B cell (primary cell): Measurements from ENCODE around the gene CHCHD6. TPM values are rescaled to one million over a fixed set of nuclear protein-coding genes. Genes with fewer than 3 reads are reported as not detected.

ENCODE experiments used
- ATAC-seq: fragments of 200-7000 bp; cut with Tn5 transposase; one replicate; pipeline ENCODE4 v1.10.0; 2021; ENCODE audit warnings: low read depth, mild to moderate bottlenecking, moderate number of reproducible peaks, moderate library complexity
- CTCF ChIA-PET: fragments of 350-600 bp; sonication (Branson Sonifier 250); formaldehyde crosslinking; loops from one replicate; lab custom pipeline; 2021; ENCODE audit warnings: antibody characterized with exemption, inconsistent platforms; lab: Charles Lee
- POLR2A ChIA-PET: fragments of 350-600 bp; sonication (Branson Sonifier 250); formaldehyde crosslinking; loops from one replicate; lab custom pipeline; 2021; ENCODE audit warnings: antibody characterized with exemption; lab: Charles Lee
- DNase-seq: peaks from one replicate; pipeline ENCODE4 v3.0.0; 2013
- H2AFZ ChIP-seq: 2 replicates; pipeline ENCODE4 v1.6.1; 2012; ENCODE audit warnings: mild to moderate bottlenecking, low read depth, low read length; ENCODE audit not compliant: insufficient read depth, poor library complexity, severe bottlenecking
- H3K27ac ChIP-seq, 2 donors: 1 replicate in 1 of 2; 2 replicates in 1 of 2; pipeline ENCODE4 v1.5.1; 2012 to 2013; ENCODE audit warnings: low read length in 2 of 2, mild to moderate bottlenecking in 2 of 2, moderate library complexity in 1 of 2
- H3K27me3 ChIP-seq, 4 experiments: fragments of 200-600 bp in 1 of 4; sonication (generic) in 1 of 4; replicated peaks in 1 of 4; 1 replicate in 2 of 4; 2 replicates in 2 of 4; pipeline versions ENCODE4 v1.6.1 to v1.7.0; 2013 to 2016; ENCODE audit warnings: low read length in 3 of 4, mild to moderate bottlenecking in 2 of 4, mixed read lengths in 1 of 4, moderate library complexity in 1 of 4; ENCODE audit not compliant: insufficient read depth in 4 of 4, control insufficient read depth in 3 of 4; ENCODE audit errors: control extremely low read depth in 1 of 4
- H3K36me3 ChIP-seq, 2 experiments: replicated peaks in 1 of 2; 1 replicate in 1 of 2; 2 replicates in 1 of 2; pipeline versions ENCODE4 v1.6.1 to v1.7.1; 2013; ENCODE audit warnings: low read length in 1 of 2; ENCODE audit not compliant: insufficient read depth in 2 of 2, control insufficient read depth in 1 of 2; ENCODE audit errors: control extremely low read depth in 1 of 2, extremely low read depth in 1 of 2
- H3K4me1 ChIP-seq, 2 donors: fragments of 200-600 bp in 1 of 2; sonication (generic) in 1 of 2; 1 replicate in 1 of 2; 2 replicates in 1 of 2; pipeline versions ENCODE4 v1.5.1 to v1.6.1; 2013 to 2017; ENCODE audit warnings: low read length in 2 of 2; ENCODE audit not compliant: control insufficient read depth in 2 of 2, insufficient read depth in 2 of 2
- H3K4me2 ChIP-seq: replicated peaks from 2 replicates; pipeline ENCODE3; 2012; ENCODE audit warnings: mild to moderate bottlenecking, low read depth, low read length; ENCODE audit not compliant: poor library complexity, severe bottlenecking
- H3K4me3 ChIP-seq, 5 experiments: fragments of 200-600 bp in 1 of 5; sonication (generic) in 1 of 5; 1 replicate in 3 of 5; 2 replicates in 2 of 5; pipeline versions ENCODE4 v1.5.1 to v1.7.0; 2011 to 2016; ENCODE audit warnings: low read length in 4 of 5, mild to moderate bottlenecking in 4 of 5, low read depth in 2 of 5, control low read depth in 1 of 5, moderate library complexity in 1 of 5; ENCODE audit not compliant: insufficient read depth in 1 of 5; ENCODE audit errors: control extremely low read depth in 1 of 5, extremely low read depth in 1 of 5
- H3K79me2 ChIP-seq: fragments of 200-600 bp; sonication (generic); one replicate; pipeline ENCODE4 v1.6.0; 2016; ENCODE audit warnings: low read length; ENCODE audit not compliant: control insufficient read depth, insufficient read depth
- H3K9ac ChIP-seq: fragments of 200-600 bp; sonication (generic); 2 replicates; pipeline ENCODE4 v1.6.1; 2017; ENCODE audit warnings: mild to moderate bottlenecking, low read length, moderate library complexity
- H3K9me3 ChIP-seq, 3 donors: one replicate each; pipeline versions ENCODE4 v1.6.1 to v1.7.1; 2013; ENCODE audit warnings: low read length in 2 of 3; ENCODE audit not compliant: control insufficient read depth in 2 of 3, insufficient read depth in 1 of 3; ENCODE audit errors: control extremely low read depth in 1 of 3
- H4K20me1 ChIP-seq: 2 replicates; pipeline ENCODE4 v1.6.0; 2012; ENCODE audit warnings: mild to moderate bottlenecking, low read length; ENCODE audit not compliant: insufficient read depth, control insufficient read depth, poor library complexity, severe bottlenecking
- H3K27ac Mint-ChIP-seq: one replicate; pipeline ENCODE4 v1.8.0; 2021; ENCODE audit warnings: mixed read lengths
- H3K27me3 Mint-ChIP-seq: one replicate; pipeline ENCODE4 v1.8.0; 2021; ENCODE audit warnings: mixed read lengths
- H3K4me1 Mint-ChIP-seq: one replicate; pipeline ENCODE4 v1.8.0; 2021; ENCODE audit warnings: mixed read lengths
- H3K4me3 Mint-ChIP-seq: one replicate; pipeline ENCODE4 v1.8.0; 2021; ENCODE audit warnings: mixed read lengths
- H3K9me3 Mint-ChIP-seq: one replicate; pipeline ENCODE4 v1.8.0; 2022; ENCODE audit warnings: mixed read lengths; ENCODE audit not compliant: insufficient read depth
- CTCF ChIP-seq: fragments of 200-600 bp; IDR thresholded peaks from one replicate; pipeline ENCODE4 v1.8.0; 2022; ENCODE audit warnings: antibody characterized with exemption, mild to moderate bottlenecking
- EZH2 ChIP-seq: IDR thresholded peaks from 2 replicates; pipeline ENCODE4 v1.6.1; 2012; ENCODE audit warnings: borderline replicate concordance, low read depth, mild to moderate bottlenecking, moderate library complexity, low read length; ENCODE audit not compliant: insufficient read depth, poor library complexity, severe bottlenecking
- WGBS: methylation state at CpG from one replicate; pipeline ENCODE4 v1.1.5; 2013; ENCODE audit warnings: missing lambda C conversion rate; ENCODE audit not compliant: insufficient coverage; 5-methylcytosine and 5-hydroxymethylcytosine counted together
- intact Hi-C: fragments of 100-400 bp; cut with micrococcal nuclease; formaldehyde crosslinking; loops from one replicate; pipeline ENCODE4 v1.10.0; 2022
- polyA plus RNA-seq: library from polyadenylated mRNA; depleted of rRNA; stranded (reverse); fragments of >200 nt; gene quantifications from 2 replicates; pipeline ENCODE4 v1.2.3, GENCODE V29; 2012
- total RNA-seq, 2 donors: library from RNA; stranded (reverse); fragments of 120-200 nt in 1 of 2; gene quantifications; 1 replicate in 1 of 2; 2 replicates in 1 of 2; pipeline versions ENCODE4 v1.2.3 to v1.2.4, GENCODE V29; 2013 to 2022

Gene CHCHD6
- total and polyA plus RNA-seq, 2 donors (not counting 1 experiment from before 2014, with no cell fraction given) = 8.0 to 13.5 TPM

DNA sequence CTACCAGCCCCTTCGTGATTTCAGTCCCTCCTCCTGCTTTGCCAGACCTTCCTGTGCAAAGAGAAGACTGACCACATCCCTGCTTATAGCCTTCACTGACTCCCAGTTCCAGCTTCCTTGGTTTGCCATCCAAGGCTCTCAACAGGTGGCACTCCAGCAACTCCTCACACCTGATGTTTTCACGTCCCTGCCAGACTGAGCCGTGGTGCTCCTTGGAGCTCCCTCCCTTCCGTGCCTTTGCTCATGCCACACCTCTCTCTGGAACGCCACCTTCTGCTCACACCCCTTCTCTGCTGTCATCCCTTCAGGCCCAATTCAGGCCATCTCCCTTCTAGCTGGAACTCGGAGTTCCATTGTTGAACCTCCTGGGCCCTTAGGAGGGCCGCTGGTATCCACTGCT is 12.0 kb downstream of the CHCHD6 start:
- H3K4me1 Mint-ChIP-seq = peaks cover 4% of the 10 kb centered on the region
- WGBS = 78% methylated on average over 7 of the region's 7 CpGs
- H3K9ac ChIP-seq = no peak overlapping the region

More for the DNA sequence above, 12.0 kb downstream of the CHCHD6 start:
- H4K20me1 ChIP-seq = no peaks in the 10 kb centered on the region
- DNase-seq (no peak), ATAC-seq (no peak)
- Mint-ChIP-seq H3K27ac (no peak overlapping the region), H3K9me3 (no peaks in the 10 kb centered on the region), H3K4me3 (no peak overlapping the region), H3K27me3 (no peaks in the 10 kb centered on the region)
- H3K4me3 ChIP-seq = no peak overlapping the region
- no peak overlapping the region for H3K27ac ChIP-seq
- H3K79me2 ChIP-seq = peaks cover 14% of the 10 kb centered on the region
- no peak overlapping the region for H3K4me2 ChIP-seq
- CTCF ChIA-PET = interaction anchor here (0.6 kb wide), 1 partner anchor 1012 kb away, joined by 4 read pairs; no protein-coding TSS in a partner anchor
- H3K27me3 ChIP-seq = no peaks in the 10 kb centered on the region
- no peaks in the 10 kb centered on the region for H3K9me3 ChIP-seq
- no peak overlapping the region for H2AFZ ChIP-seq
- no peak for TF ChIP-seq CTCF
- no peak for TF ChIP-seq EZH2
- no peaks in the 10 kb centered on the region for H3K36me3 ChIP-seq
- POLR2A ChIA-PET = no interaction called here
- intact Hi-C loops = no loop called here
- no peaks in the 10 kb centered on the region for H3K4me1 ChIP-seq
